IMR-90 (cell line): ENCODE measurements around the gene ADAM15. TPM values are rescaled to one million over a fixed set of nuclear protein-coding genes. Genes with fewer than 3 reads are reported as not detected.

Experiments used
- ATAC-seq: fragments of 200-7000 bp; cut with Tn5 transposase; 2 replicates; pipeline ENCODE4 v1.9.1; 2020; ENCODE audit warnings: low read depth, mild to moderate bottlenecking, moderate library complexity
- BruUV-seq: library from RNA; stranded (reverse); fragments of 400-500 nt; replicated peaks from 2 replicates; lab custom pipeline; 2021; lab: Mats Ljungman, UMichigan
- CTCF ChIA-PET: fragments of 300-600 bp; formaldehyde crosslinking; extraction: SDS; loops from one replicate; lab custom pipeline; 2021; ENCODE audit warnings: antibody characterized with exemption; lab: Yijun Ruan, JAX
- POLR2A ChIA-PET: fragments of 300-600 bp; sonication (Branson Sonifier 250); formaldehyde crosslinking; loops from one replicate; lab custom pipeline; 2022; ENCODE audit warnings: antibody characterized with exemption; ENCODE audit not compliant: unreplicated experiment; lab: Charles Lee
- DNase-seq: peaks from one replicate; pipeline ENCODE4 v3.0.0; 2013
- H2AFZ ChIP-seq: replicated peaks from 2 replicates; pipeline ENCODE3; 2013; ENCODE audit warnings: low read length, mild to moderate bottlenecking; ENCODE audit not compliant: poor library complexity
- H2AK5ac ChIP-seq: 2 replicates; pipeline ENCODE4 v1.6.1; 2013; ENCODE audit warnings: low read depth, low read length, inconsistent platforms
- H2AK9ac ChIP-seq: replicated peaks from 2 replicates; pipeline ENCODE3; 2013; ENCODE audit warnings: mild to moderate bottlenecking, low read depth, low read length, moderate library complexity; ENCODE audit not compliant: poor library complexity
- H2BK120ac ChIP-seq: 2 replicates; pipeline ENCODE4 v1.6.1; 2013; ENCODE audit warnings: low read depth, low read length, inconsistent platforms
- H2BK15ac ChIP-seq: 3 replicates; pipeline ENCODE4 v1.6.1; 2013; ENCODE audit warnings: low read depth, low read length, inconsistent platforms
- H2BK20ac ChIP-seq: 2 replicates; pipeline ENCODE4 v1.6.1; 2013; ENCODE audit warnings: low read depth, mild to moderate bottlenecking, inconsistent platforms, low read length, moderate library complexity
- H2BK5ac ChIP-seq: 2 replicates; pipeline ENCODE4 v1.6.1; 2013; ENCODE audit warnings: mild to moderate bottlenecking, low read depth, low read length, inconsistent platforms; ENCODE audit not compliant: poor library complexity, severe bottlenecking
- H3K14ac ChIP-seq: replicated peaks from 2 replicates; pipeline ENCODE4 v1.6.1; 2013; ENCODE audit warnings: low read depth, low read length, inconsistent platforms
- H3K18ac ChIP-seq: 2 replicates; pipeline ENCODE4 v1.6.1; 2013; ENCODE audit warnings: low read depth, low read length, control low read depth
- H3K23ac ChIP-seq: 2 replicates; pipeline ENCODE4 v1.6.1; 2013; ENCODE audit warnings: low read depth, low read length, inconsistent platforms
- H3K27ac ChIP-seq: 2 replicates; pipeline ENCODE4 v1.5.1; 2013; ENCODE audit warnings: mild to moderate bottlenecking, control low read depth, low read length; ENCODE audit not compliant: insufficient read depth
- H3K27me3 ChIP-seq: 2 replicates; pipeline ENCODE4 v1.6.1; 2013; ENCODE audit warnings: low read length; ENCODE audit not compliant: control insufficient read depth, insufficient read depth
- H3K36me3 ChIP-seq: 2 replicates; pipeline ENCODE4 v1.6.1; 2013; ENCODE audit warnings: low read length, mixed read lengths; ENCODE audit not compliant: control insufficient read depth, insufficient read depth
- H3K4ac ChIP-seq: 2 replicates; pipeline ENCODE4 v1.6.1; 2013; ENCODE audit warnings: low read depth, low read length, inconsistent platforms
- H3K4me1 ChIP-seq: 2 replicates; pipeline ENCODE4 v1.6.1; 2013; ENCODE audit warnings: low read length, mixed read lengths; ENCODE audit not compliant: control insufficient read depth, insufficient read depth
- H3K4me2 ChIP-seq: 2 replicates; pipeline ENCODE4 v1.6.1; 2013; ENCODE audit warnings: low read depth, mild to moderate bottlenecking, control low read depth, low read length, moderate library complexity
- H3K4me3 ChIP-seq: 2 replicates; pipeline ENCODE4 v1.5.1; 2013; ENCODE audit warnings: low read depth, mild to moderate bottlenecking, control low read depth, low read length, moderate library complexity; ENCODE audit not compliant: insufficient read depth
- H3K56ac ChIP-seq: 2 replicates; pipeline ENCODE4 v1.6.1; 2013; ENCODE audit warnings: low read length, inconsistent platforms; ENCODE audit not compliant: insufficient read depth; ENCODE audit errors: extremely low read depth
- H3K79me1 ChIP-seq, 2 experiments: 2 replicates each; pipeline ENCODE4 v1.6.1; 2013; ENCODE audit warnings: low read length in 2 of 2, inconsistent platforms in 1 of 2, low read depth in 1 of 2
- H3K9ac ChIP-seq: 2 replicates; pipeline ENCODE4 v1.6.1; 2013; ENCODE audit warnings: low read depth, low read length, control low read depth
- H3K9me1 ChIP-seq: 2 replicates; pipeline ENCODE4 v1.6.1; 2013; ENCODE audit warnings: low read length, inconsistent platforms; ENCODE audit not compliant: insufficient read depth
- H3K9me3 ChIP-seq: 2 replicates; pipeline ENCODE4 v1.6.1; 2013; ENCODE audit warnings: low read length; ENCODE audit not compliant: control insufficient read depth, insufficient read depth
- H4K20me1 ChIP-seq: 2 replicates; pipeline ENCODE4 v1.6.1; 2013; ENCODE audit warnings: low read length, inconsistent platforms; ENCODE audit not compliant: insufficient read depth
- H4K5ac ChIP-seq: 2 replicates; pipeline ENCODE4 v1.6.1; 2013; ENCODE audit warnings: mild to moderate bottlenecking, low read depth, low read length, control low read depth
- H4K8ac ChIP-seq, 2 experiments: 2 replicates each; pipeline ENCODE4 v1.6.1; 2013; ENCODE audit warnings: low read depth in 2 of 2, low read length in 2 of 2, control low read depth in 1 of 2, inconsistent platforms in 1 of 2
- H4K91ac ChIP-seq: 2 replicates; pipeline ENCODE4 v1.6.1; 2013; ENCODE audit warnings: low read depth, low read length, inconsistent platforms; ENCODE audit not compliant: insufficient read depth
- BHLHE40 ChIP-seq: fragments of 150-350 bp; IDR thresholded peaks from 2 replicates; pipeline ENCODE4 v1.6.1; 2016; ENCODE audit warnings: mild to moderate bottlenecking, low read depth, low read length
- CEBPB ChIP-seq: IDR thresholded peaks from 2 replicates; pipeline ENCODE4 v1.6.1; 2012; ENCODE audit warnings: low read depth, low read length, improper control_type of control experiment
- CHD1 ChIP-seq: IDR thresholded peaks from 2 replicates; pipeline ENCODE4 v1.6.1; 2012; ENCODE audit warnings: low read depth, low read length, improper control_type of control experiment
- MAFK ChIP-seq: IDR thresholded peaks from 2 replicates; pipeline ENCODE4 v1.6.1; 2012; ENCODE audit warnings: low read depth, low read length, improper control_type of control experiment
- MAZ ChIP-seq: IDR thresholded peaks from 2 replicates; pipeline ENCODE4 v1.6.1; 2012; ENCODE audit warnings: low read depth, mild to moderate bottlenecking, low read length, improper control_type of control experiment, moderate library complexity, borderline replicate concordance
- MXI1 ChIP-seq: IDR thresholded peaks from 2 replicates; pipeline ENCODE4 v1.6.1; 2012; ENCODE audit warnings: low read depth, mild to moderate bottlenecking, low read length, moderate library complexity, borderline replicate concordance
- NFE2L2 ChIP-seq: fragments of 150-350 bp; IDR thresholded peaks from 2 replicates; pipeline ENCODE4 v1.6.1; 2016; ENCODE audit warnings: low read depth, mild to moderate bottlenecking, low read length
- POLR2A ChIP-seq: IDR thresholded peaks from 2 replicates; pipeline ENCODE4 v1.6.1; 2012; ENCODE audit warnings: mild to moderate bottlenecking, low read depth, low read length
- RAD21 ChIP-seq: IDR thresholded peaks from 2 replicates; pipeline ENCODE4 v1.6.1; 2012; ENCODE audit warnings: low read length, improper control_type of control experiment
- RCOR1 ChIP-seq: IDR thresholded peaks from 2 replicates; pipeline ENCODE4 v1.6.1; 2012; ENCODE audit warnings: mild to moderate bottlenecking, low read length, improper control_type of control experiment; ENCODE audit not compliant: insufficient replicate concordance
- RFX5 ChIP-seq: IDR thresholded peaks from 2 replicates; pipeline ENCODE4 v1.8.0; 2012; ENCODE audit warnings: low read depth, mild to moderate bottlenecking, low read length, moderate library complexity
- SMC3 ChIP-seq: fragments of 150-350 bp; IDR thresholded peaks from 2 replicates; pipeline ENCODE4 v1.6.1; 2016; ENCODE audit warnings: low read depth, mild to moderate bottlenecking, antibody characterized with exemption, low read length, moderate library complexity
- WGBS, 2 experiments: methylation state at CpG; one replicate each; pipeline versions ENCODE4 v1.1.5 to v1.1.7; 2013; ENCODE audit warnings: missing lambda C conversion rate in 2 of 2; ENCODE audit not compliant: insufficient read length in 1 of 2; ENCODE audit errors: extremely low coverage in 2 of 2; 5-methylcytosine and 5-hydroxymethylcytosine counted together
- dilution Hi-C: fragments of 300-500 bp; cut with HindIII; formaldehyde crosslinking; loops from one replicate; pipeline ENCODE4 v1.14.3; 2018; ENCODE audit warnings: low sequenced_read_pairs; ENCODE audit not compliant: unreplicated experiment
- in situ Hi-C: fragments of 300-500 bp; cut with MboI; formaldehyde crosslinking; loops from 3 replicates; pipeline ENCODE4 v1.14.3; 2019; ENCODE audit warnings: low sequenced_read_pairs, inconsistent platforms, mixed read lengths
- intact Hi-C: fragments of 100-400 bp; cut with micrococcal nuclease; formaldehyde crosslinking; loops from 2 replicates; pipeline ENCODE4 v1.10.0; 2022
- polyA plus RNA-seq, 3 experiments: library from polyadenylated mRNA; depleted of rRNA; stranded (reverse); fragments of >200 nt; gene quantifications; 2 replicates each; pipeline ENCODE4 v1.2.3, GENCODE V29; 2012; ENCODE audit warnings: low replicate concordance in 1 of 3
- total RNA-seq: library from RNA; depleted of rRNA; stranded (reverse); fragments of >200 nt; gene quantifications from 2 replicates; pipeline ENCODE4 v1.2.3, GENCODE V29; 2012
- TF ChIP-seq, protein P1 (sequence below): conservative IDR thresholded peaks from 2 replicates; pipeline ENCODE4 v1.5.1; 2012; ENCODE audit warnings: mild to moderate bottlenecking, low read depth, low read length, improper control_type of control experiment
- TF ChIP-seq, protein P2 (sequence below): fragments of 150-350 bp; IDR thresholded peaks from 2 replicates; pipeline ENCODE4 v1.6.1; 2016; ENCODE audit warnings: low read depth, mild to moderate bottlenecking, low read length, moderate library complexity, borderline replicate concordance

ADAM15 gene
- total and polyA plus RNA-seq, 2 of the 4 experiments (the other 2 are of a cell fraction) = 25.6 to 52.4 TPM

- Histone ChIP-seq H3K4me1 (peaks cover 15% of the 10 kb centered on the region), H2AK5ac (no peak overlapping the region), H3K9ac (no peak overlapping the region), H4K5ac (no peak overlapping the region), H3K9me3 (no peaks in the 10 kb centered on the region), H3K4me2 (no peak overlapping the region), H4K8ac (no peak overlapping the region), H3K23ac (no peak overlapping the region), H2AFZ (no peak overlapping the region), H4K91ac (no peak overlapping the region), H3K4ac (no peak overlapping the region), H3K56ac (no peak overlapping the region), H2BK20ac (no peak overlapping the region), H3K79me1 (peaks cover 8 to 59% of the 10 kb centered on the region in 2 experiments), H3K14ac (no peak overlapping the region), H4K20me1 (peaks cover 17% of the 10 kb centered on the region), H2BK120ac (no peak overlapping the region), H3K27ac (no peak overlapping the region), H3K4me3 (no peak overlapping the region), H2AK9ac (no peak overlapping the region), H3K27me3 (no peaks in the 10 kb centered on the region), H3K18ac (no peak overlapping the region), H2BK5ac (no peak overlapping the region), H3K9me1 (peaks cover 12% of the 10 kb centered on the region), H3K36me3 (peaks cover 2% of the 10 kb centered on the region), H2BK15ac (no peak overlapping the region)
- in situ Hi-C loops = no loop called here
- no peak for DNase-seq
- WGBS, 2 experiments = 100% methylated on average over 1 of the region's 16 CpGs; no CpG with 5 or more reads in 1 of the 2 experiments
- no TSS peak for BruUV-seq
- ATAC-seq = no peak
- ChIA-PET POLR2A (interaction anchor here (0.5 kb wide), 1 partner anchor 37 kb away, joined by 4 read pairs; no protein-coding TSS in a partner anchor), CTCF (no interaction called here)
- dilution Hi-C loops = no loop called here
- intact Hi-C loops = no loop called here
- TF ChIP-seq RCOR1 (no peak), MAFK (no peak), RAD21 (no peak), NFE2L2 (no peak), MAZ (no peak), MXI1 (no peak), CHD1 (no peak), BHLHE40 (no peak), SMC3 (no peak), RFX5 (no peak), POLR2A (no peak), CEBPB (no peak)
- TF ChIP-seq, protein P1, sequence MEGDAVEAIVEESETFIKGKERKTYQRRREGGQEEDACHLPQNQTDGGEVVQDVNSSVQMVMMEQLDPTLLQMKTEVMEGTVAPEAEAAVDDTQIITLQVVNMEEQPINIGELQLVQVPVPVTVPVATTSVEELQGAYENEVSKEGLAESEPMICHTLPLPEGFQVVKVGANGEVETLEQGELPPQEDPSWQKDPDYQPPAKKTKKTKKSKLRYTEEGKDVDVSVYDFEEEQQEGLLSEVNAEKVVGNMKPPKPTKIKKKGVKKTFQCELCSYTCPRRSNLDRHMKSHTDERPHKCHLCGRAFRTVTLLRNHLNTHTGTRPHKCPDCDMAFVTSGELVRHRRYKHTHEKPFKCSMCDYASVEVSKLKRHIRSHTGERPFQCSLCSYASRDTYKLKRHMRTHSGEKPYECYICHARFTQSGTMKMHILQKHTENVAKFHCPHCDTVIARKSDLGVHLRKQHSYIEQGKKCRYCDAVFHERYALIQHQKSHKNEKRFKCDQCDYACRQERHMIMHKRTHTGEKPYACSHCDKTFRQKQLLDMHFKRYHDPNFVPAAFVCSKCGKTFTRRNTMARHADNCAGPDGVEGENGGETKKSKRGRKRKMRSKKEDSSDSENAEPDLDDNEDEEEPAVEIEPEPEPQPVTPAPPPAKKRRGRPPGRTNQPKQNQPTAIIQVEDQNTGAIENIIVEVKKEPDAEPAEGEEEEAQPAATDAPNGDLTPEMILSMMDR = no peak
- TF ChIP-seq, protein P2, sequence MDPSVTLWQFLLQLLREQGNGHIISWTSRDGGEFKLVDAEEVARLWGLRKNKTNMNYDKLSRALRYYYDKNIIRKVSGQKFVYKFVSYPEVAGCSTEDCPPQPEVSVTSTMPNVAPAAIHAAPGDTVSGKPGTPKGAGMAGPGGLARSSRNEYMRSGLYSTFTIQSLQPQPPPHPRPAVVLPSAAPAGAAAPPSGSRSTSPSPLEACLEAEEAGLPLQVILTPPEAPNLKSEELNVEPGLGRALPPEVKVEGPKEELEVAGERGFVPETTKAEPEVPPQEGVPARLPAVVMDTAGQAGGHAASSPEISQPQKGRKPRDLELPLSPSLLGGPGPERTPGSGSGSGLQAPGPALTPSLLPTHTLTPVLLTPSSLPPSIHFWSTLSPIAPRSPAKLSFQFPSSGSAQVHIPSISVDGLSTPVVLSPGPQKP = no peak
Measured at GRCh38 chr1:155008015-155008941, 42.8 kb upstream of the ADAM15 start.
